OCI-LY3 (cell line): ENCODE data around the gene RELN.

ENCODE experiments used
- H2AFZ ChIP-seq: fragments of 200-600, 300-600 bp; shearing (Covaris generic); 2 replicates; pipeline ENCODE4 v1.6.0; 2014; ENCODE audit warnings: antibody characterized with exemption, low read depth, low read length
- H3K27ac ChIP-seq: fragments of 200-600, 300-600 bp; sonication (generic); 2 replicates; pipeline ENCODE4 v1.5.1; 2014; ENCODE audit warnings: mild to moderate bottlenecking, low read length, moderate library complexity, mixed read lengths
- H3K27me3 ChIP-seq: fragments of 200-600, 300-600 bp; sonication (generic); 2 replicates; pipeline ENCODE4 v1.6.1; 2014; ENCODE audit warnings: low read depth, low read length, mixed read lengths
- H3K36me3 ChIP-seq: fragments of 200-600, 300-600 bp; sonication (generic); replicated peaks from 2 replicates; pipeline ENCODE3; 2014; ENCODE audit warnings: low read depth, low read length, mixed read lengths
- H3K4me1 ChIP-seq: fragments of 300-600, 200-600 bp; sonication (generic); 2 replicates; pipeline ENCODE4 v1.6.1; 2014; ENCODE audit warnings: low read length, mixed read lengths
- H3K4me2 ChIP-seq: fragments of 200-600, 300-600 bp; sonication (generic); 2 replicates; pipeline ENCODE4 v1.6.1; 2014; ENCODE audit warnings: low read length, mixed read lengths
- H3K4me3 ChIP-seq: fragments of 300-600, 200-600 bp; sonication (generic); 2 replicates; pipeline ENCODE4 v1.5.1; 2014; ENCODE audit warnings: antibody characterized with exemption, mild to moderate bottlenecking, low read length, moderate library complexity
- H3K79me2 ChIP-seq: fragments of 300-600, 200-600 bp; shearing (Covaris generic); 2 replicates; pipeline ENCODE4 v1.6.1; 2014; ENCODE audit warnings: mild to moderate bottlenecking, low read length, mixed read lengths
- H3K9ac ChIP-seq: fragments of 300-600, 200-600 bp; shearing (Covaris generic); 2 replicates; pipeline ENCODE4 v1.6.0; 2014; ENCODE audit warnings: mild to moderate bottlenecking, low read length, moderate library complexity
- H3K9me3 ChIP-seq: fragments of 200-600, 300-600 bp; shearing (Covaris generic); 2 replicates; pipeline ENCODE4 v1.6.1; 2014; ENCODE audit warnings: low read length, mixed read lengths; ENCODE audit not compliant: insufficient read depth
- H4K20me1 ChIP-seq: fragments of 200-600, 300-600 bp; sonication (generic); 2 replicates; pipeline ENCODE4 v1.6.1; 2016; ENCODE audit warnings: low read length, mixed read lengths; ENCODE audit not compliant: insufficient read depth
- CTCF ChIP-seq: fragments of 200-600, 300-600 bp; sonication (generic); IDR thresholded peaks from 2 replicates; pipeline ENCODE4 v1.5.1; 2014; ENCODE audit warnings: antibody characterized with exemption, low read length, low read depth
- EZH2phosphoT487 ChIP-seq: fragments of 200-600 bp; shearing (Covaris generic); IDR thresholded peaks from 2 replicates; pipeline ENCODE4 v1.6.1; 2018; ENCODE audit warnings: antibody characterized with exemption, mixed run types, low read depth

The RELN gene

GRCh38 chr7:103966593-103967277 lies 22.7 kb downstream of the RELN start:
- no peaks in the 10 kb centered on the region for H3K27me3 ChIP-seq
- no peaks in the 10 kb centered on the region for H3K4me1 ChIP-seq
- no peak overlapping the region for H3K4me2 ChIP-seq
- no peak overlapping the region for H3K9ac ChIP-seq
- TF ChIP-seq CTCF (no peak), EZH2phosphoT487 (no peak)
- H3K27ac ChIP-seq, result no peak overlapping the region
- no peaks in the 10 kb centered on the region for H3K79me2 ChIP-seq
- no peaks in the 10 kb centered on the region for H4K20me1 ChIP-seq
- H3K4me3 ChIP-seq, result no peak overlapping the region
- no peak overlapping the region for H2AFZ ChIP-seq
- no peaks in the 10 kb centered on the region for H3K36me3 ChIP-seq
- no peaks in the 10 kb centered on the region for H3K9me3 ChIP-seq

- Histone ChIP-seq H3K27ac (no peak overlapping the region), H4K20me1 (no peaks in the 10 kb centered on the region), H3K36me3 (no peaks in the 10 kb centered on the region), H3K79me2 (no peaks in the 10 kb centered on the region), H3K4me2 (no peak overlapping the region), H3K9ac (no peak overlapping the region), H3K9me3 (no peaks in the 10 kb centered on the region), H2AFZ (no peak overlapping the region), H3K4me3 (no peak overlapping the region), H3K4me1 (no peaks in the 10 kb centered on the region), H3K27me3 (peaks cover 19% of the 10 kb centered on the region)
- TF ChIP-seq EZH2phosphoT487, result no peak
- TF ChIP-seq CTCF, result no peak
Measured at GRCh38 chr7:103964269-103964668, 25.2 kb downstream of the RELN start.

GRCh38 chr7:103962070-103962469 lies 27.4 kb downstream of the RELN start:
- no peak for TF ChIP-seq CTCF
- no peak for TF ChIP-seq EZH2phosphoT487
- H3K4me1 ChIP-seq, result no peaks in the 10 kb centered on the region
- no peak overlapping the region for H3K9ac ChIP-seq
- H3K79me2 ChIP-seq, result no peaks in the 10 kb centered on the region
- H3K36me3 ChIP-seq, result no peaks in the 10 kb centered on the region
- H2AFZ ChIP-seq, result no peak overlapping the region
- H3K9me3 ChIP-seq, result no peaks in the 10 kb centered on the region
- no peak overlapping the region for H3K4me2 ChIP-seq
- peaks cover 19% of the 10 kb centered on the region for H3K27me3 ChIP-seq
- H3K27ac ChIP-seq, result no peak overlapping the region
- no peaks in the 10 kb centered on the region for H4K20me1 ChIP-seq
- H3K4me3 ChIP-seq, result no peak overlapping the region

- no peaks in the 10 kb centered on the region for H4K20me1 ChIP-seq
- TF ChIP-seq CTCF, result no peak
- no peak for TF ChIP-seq EZH2phosphoT487
- H3K9me3 ChIP-seq, result no peaks in the 10 kb centered on the region
- no peaks in the 10 kb centered on the region for H3K4me1 ChIP-seq
- no peak overlapping the region for H3K4me2 ChIP-seq
- no peak overlapping the region for H3K9ac ChIP-seq
- H3K27me3 ChIP-seq, result peaks cover 36% of the 10 kb centered on the region
- no peak overlapping the region for H3K4me3 ChIP-seq
- H3K27ac ChIP-seq, result no peak overlapping the region
- no peak overlapping the region for H2AFZ ChIP-seq
- H3K36me3 ChIP-seq, result no peaks in the 10 kb centered on the region
- H3K79me2 ChIP-seq, result no peaks in the 10 kb centered on the region
Measured at GRCh38 chr7:103958284-103958818, 31.1 kb downstream of the RELN start.
